Fibroblast of lung (primary cell): ENCODE measurements around the gene EBI3. TPM values are rescaled to one million over a fixed set of nuclear protein-coding genes. Genes with fewer than 3 reads are reported as not detected.

Experiments
- DNase-seq, 2 donors: peaks; one replicate each; pipeline versions ENCODE4 v3.0.0 to v3.0.0-alpha.2; 2010; ENCODE audit warnings: low read depth in 2 of 2
- H2AFZ ChIP-seq: 2 replicates; pipeline ENCODE4 v1.5.1; 2012; ENCODE audit warnings: low read length, control low read depth, inconsistent platforms
- H3K27ac ChIP-seq: 2 replicates; pipeline ENCODE4 v1.5.1; 2011; ENCODE audit warnings: low read length, control low read depth; ENCODE audit not compliant: insufficient read depth
- H3K27me3 ChIP-seq: 2 replicates; pipeline ENCODE4 v1.5.1; 2011; ENCODE audit warnings: mild to moderate bottlenecking, low read length; ENCODE audit not compliant: control insufficient read depth, insufficient read depth
- H3K36me3 ChIP-seq: 2 replicates; pipeline ENCODE4 v1.5.1; 2011; ENCODE audit warnings: low read length; ENCODE audit not compliant: control insufficient read depth, insufficient read depth
- H3K4me1 ChIP-seq: 2 replicates; pipeline ENCODE4 v1.5.1; 2011; ENCODE audit warnings: low read length; ENCODE audit not compliant: control insufficient read depth, insufficient read depth; ENCODE audit errors: extremely low read depth
- H3K4me2 ChIP-seq: 2 replicates; pipeline ENCODE4 v1.5.1; 2011; ENCODE audit warnings: low read length, control low read depth; ENCODE audit not compliant: insufficient read depth; ENCODE audit errors: extremely low read depth
- H3K4me3 ChIP-seq, 4 experiments: fragments of 200-600 bp in 1 of 4; sonication (generic) in 1 of 4; replicated peaks in 1 of 4; 2 replicates each; pipeline ENCODE4 v1.5.1; 2011 to 2016; ENCODE audit warnings: low read length in 4 of 4, low read depth in 3 of 4, mild to moderate bottlenecking in 3 of 4, control low read depth in 2 of 4, inconsistent platforms in 1 of 4, mixed read lengths in 1 of 4; ENCODE audit not compliant: insufficient read depth in 1 of 4; ENCODE audit errors: control extremely low read depth in 1 of 4
- H3K79me2 ChIP-seq: 2 replicates; pipeline ENCODE4 v1.5.1; 2012; ENCODE audit warnings: mild to moderate bottlenecking, low read length, inconsistent platforms; ENCODE audit not compliant: control insufficient read depth, insufficient read depth
- H3K9ac ChIP-seq: 2 replicates; pipeline ENCODE4 v1.5.1; 2011; ENCODE audit warnings: mild to moderate bottlenecking, low read length, control low read depth; ENCODE audit not compliant: insufficient read depth
- H3K9me3 ChIP-seq: 2 replicates; pipeline ENCODE4 v1.5.1; 2012; ENCODE audit warnings: low read depth, low read length; ENCODE audit not compliant: control insufficient read depth, insufficient read depth
- H4K20me1 ChIP-seq: 2 replicates; pipeline ENCODE4 v1.5.1; 2011; ENCODE audit warnings: low read length; ENCODE audit not compliant: control insufficient read depth, insufficient read depth; ENCODE audit errors: extremely low read depth
- EZH2 ChIP-seq: IDR thresholded peaks from 2 replicates; pipeline ENCODE4 v1.5.1; 2012; ENCODE audit warnings: low read length, control low read depth, mild to moderate bottlenecking; ENCODE audit errors: missing control alignments
- polyA plus RNA-seq, 2 donors: library from polyadenylated mRNA; depleted of rRNA in 1 of 2; stranded (reverse) in 1 of 2; unstranded in 1 of 2; fragments of >200 nt; gene quantifications; 2 replicates each; pipeline ENCODE4 v1.2.1, GENCODE V29; 2011 to 2012; ENCODE audit warnings: missing spikeins in 1 of 2
- total RNA-seq: library from RNA; depleted of rRNA; stranded (reverse); fragments of >200 nt; gene quantifications from 2 replicates; pipeline ENCODE4 v1.2.1, GENCODE V29; 2014
- TF ChIP-seq, protein P1 (sequence below), 2 donors: IDR thresholded peaks in 1 of 2; conservative IDR thresholded peaks in 1 of 2; 1 replicate in 1 of 2; 2 replicates in 1 of 2; pipeline ENCODE4 v1.5.1; 2011 to 2012; ENCODE audit warnings: low read length in 2 of 2, control low read depth in 1 of 2, inconsistent platforms in 1 of 2, low read depth in 1 of 2, mild to moderate bottlenecking in 1 of 2

The EBI3 gene
- total and polyA plus RNA-seq, 2 donors (not counting 1 experiment from before 2014, with no cell fraction given) = 0.14 TPM; not detected in 1

GRCh38 chr19:4206818-4207484 lies 22.4 kb upstream of the EBI3 start:
- no peaks in the 10 kb centered on the region for H4K20me1 ChIP-seq
- DNase-seq = peak; percentile 14 to 44
- no peak overlapping the region for H3K4me3 ChIP-seq
- no peaks in the 10 kb centered on the region for H3K9me3 ChIP-seq
- no peaks in the 10 kb centered on the region for H3K36me3 ChIP-seq
- no peak overlapping the region for H3K4me2 ChIP-seq
- H2AFZ ChIP-seq = no peak overlapping the region
- H3K79me2 ChIP-seq = no peaks in the 10 kb centered on the region
- H3K27me3 ChIP-seq = no peaks in the 10 kb centered on the region
- no peak overlapping the region for H3K27ac ChIP-seq
- no peak for TF ChIP-seq EZH2
- TF ChIP-seq, protein P1, sequence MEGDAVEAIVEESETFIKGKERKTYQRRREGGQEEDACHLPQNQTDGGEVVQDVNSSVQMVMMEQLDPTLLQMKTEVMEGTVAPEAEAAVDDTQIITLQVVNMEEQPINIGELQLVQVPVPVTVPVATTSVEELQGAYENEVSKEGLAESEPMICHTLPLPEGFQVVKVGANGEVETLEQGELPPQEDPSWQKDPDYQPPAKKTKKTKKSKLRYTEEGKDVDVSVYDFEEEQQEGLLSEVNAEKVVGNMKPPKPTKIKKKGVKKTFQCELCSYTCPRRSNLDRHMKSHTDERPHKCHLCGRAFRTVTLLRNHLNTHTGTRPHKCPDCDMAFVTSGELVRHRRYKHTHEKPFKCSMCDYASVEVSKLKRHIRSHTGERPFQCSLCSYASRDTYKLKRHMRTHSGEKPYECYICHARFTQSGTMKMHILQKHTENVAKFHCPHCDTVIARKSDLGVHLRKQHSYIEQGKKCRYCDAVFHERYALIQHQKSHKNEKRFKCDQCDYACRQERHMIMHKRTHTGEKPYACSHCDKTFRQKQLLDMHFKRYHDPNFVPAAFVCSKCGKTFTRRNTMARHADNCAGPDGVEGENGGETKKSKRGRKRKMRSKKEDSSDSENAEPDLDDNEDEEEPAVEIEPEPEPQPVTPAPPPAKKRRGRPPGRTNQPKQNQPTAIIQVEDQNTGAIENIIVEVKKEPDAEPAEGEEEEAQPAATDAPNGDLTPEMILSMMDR (conservative IDR thresholded peaks at IDR 0.05 in 1 of 2, IDR thresholded peaks at IDR 0.05 in 1 of 2; ENCODE audit: low read depth in 1 of 2, low read length in 2 of 2) = peak; percentile 33 to 44
- H3K9ac ChIP-seq = no peak overlapping the region
- H3K4me1 ChIP-seq = peaks cover 3% of the 10 kb centered on the region

DNA sequence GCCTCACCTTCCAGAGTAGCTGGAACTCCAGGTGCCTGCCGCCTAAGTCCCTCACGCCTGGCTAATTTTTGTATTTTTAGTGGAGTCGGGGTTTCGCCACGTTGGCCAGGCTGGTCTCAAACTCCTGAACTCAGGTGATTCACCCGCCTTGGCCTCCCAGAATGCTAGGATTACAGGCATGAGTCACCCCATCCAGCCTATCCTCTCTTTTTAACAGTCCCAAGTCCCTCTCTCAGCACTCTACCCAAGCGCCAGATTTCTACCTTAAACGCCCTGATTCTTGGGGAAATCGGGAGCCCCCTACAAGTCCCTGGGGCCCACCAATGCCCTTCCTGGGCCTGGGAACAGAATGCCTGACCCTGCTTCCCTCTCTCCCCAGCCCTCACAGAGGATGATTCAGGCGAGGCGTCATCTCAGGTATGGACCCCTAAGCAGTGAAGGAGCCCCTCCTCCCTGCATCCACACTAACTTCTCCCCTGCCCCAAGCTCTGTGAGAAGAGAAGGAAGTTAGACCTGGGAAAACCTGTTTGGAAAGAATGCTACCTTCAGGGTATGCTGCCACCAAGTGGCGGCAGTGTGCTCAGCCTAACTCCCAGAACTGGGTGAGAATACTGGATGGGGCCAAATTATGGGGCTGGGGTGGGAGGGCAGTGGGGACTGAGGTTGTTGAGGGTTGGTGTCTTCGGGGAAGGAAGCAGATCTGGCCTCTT lies 20.8 kb upstream of the EBI3 start:
- H3K4me2 ChIP-seq = no peak overlapping the region
- H3K27ac ChIP-seq = no peak overlapping the region
- H3K4me3 ChIP-seq = no peak overlapping the region
- H2AFZ ChIP-seq = no peak overlapping the region
- DNase-seq = peak in 1 of 2 donors; percentile 32
- TF ChIP-seq, protein P1 (conservative IDR thresholded peaks at IDR 0.05 in 1 of 2, IDR thresholded peaks at IDR 0.05 in 1 of 2; ENCODE audit: low read depth in 1 of 2, low read length in 2 of 2) = peak; percentile 41 to 52
- no peak for TF ChIP-seq EZH2
- no peak overlapping the region for H3K9ac ChIP-seq
- no peaks in the 10 kb centered on the region for H3K27me3 ChIP-seq
- no peaks in the 10 kb centered on the region for H3K9me3 ChIP-seq
- H3K4me1 ChIP-seq = peaks cover 3% of the 10 kb centered on the region
- H4K20me1 ChIP-seq = no peaks in the 10 kb centered on the region
- H3K79me2 ChIP-seq = no peaks in the 10 kb centered on the region
- no peaks in the 10 kb centered on the region for H3K36me3 ChIP-seq

GRCh38 chr19:4210166-4210731 lies 19.1 kb upstream of the EBI3 start:
- no peak for DNase-seq
- H3K27me3 ChIP-seq = no peaks in the 10 kb centered on the region
- TF ChIP-seq, protein P1 (conservative IDR thresholded peaks at IDR 0.05 in 1 of 2, IDR thresholded peaks at IDR 0.05 in 1 of 2; ENCODE audit: low read depth in 1 of 2, low read length in 2 of 2) = no peak
- no peaks in the 10 kb centered on the region for H3K36me3 ChIP-seq
- no peaks in the 10 kb centered on the region for H3K79me2 ChIP-seq
- H3K4me1 ChIP-seq = no peaks in the 10 kb centered on the region
- H4K20me1 ChIP-seq = no peaks in the 10 kb centered on the region
- H3K9ac ChIP-seq = no peak overlapping the region
- H3K27ac ChIP-seq = no peak overlapping the region
- no peaks in the 10 kb centered on the region for H3K9me3 ChIP-seq
- no peak overlapping the region for H3K4me2 ChIP-seq
- H2AFZ ChIP-seq = no peak overlapping the region
- H3K4me3 ChIP-seq = no peak overlapping the region
